ENCODE data around the gene LRRC4C.
A peak's percentile ranks its signal among the peaks of the same experiment; 100 is the strongest.

Gene LRRC4C

DNA sequence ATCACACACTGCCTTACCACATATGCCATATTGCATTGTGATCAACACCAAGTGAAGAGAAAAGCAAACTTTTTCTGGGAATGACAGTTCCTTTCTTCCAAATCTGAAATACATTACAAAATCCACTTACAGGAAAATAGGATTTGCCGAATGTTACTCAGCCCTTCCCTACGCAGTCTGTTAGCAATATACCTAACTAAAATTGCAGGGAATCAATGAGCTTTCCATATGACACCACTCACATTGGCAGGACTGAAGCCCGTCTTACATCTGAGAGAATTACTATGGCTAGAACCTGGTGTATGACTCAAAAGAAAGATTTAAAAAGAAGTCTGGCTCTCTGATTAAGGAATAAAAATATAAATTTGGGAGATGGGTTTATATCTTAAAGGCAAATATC lies 136.0 kb downstream of the LRRC4C start:
- DNase-seq: no peak

GRCh38 chr11:41320653-41321052 lies 138.8 kb downstream of the LRRC4C start:
- DNase-seq: no peak

DNA sequence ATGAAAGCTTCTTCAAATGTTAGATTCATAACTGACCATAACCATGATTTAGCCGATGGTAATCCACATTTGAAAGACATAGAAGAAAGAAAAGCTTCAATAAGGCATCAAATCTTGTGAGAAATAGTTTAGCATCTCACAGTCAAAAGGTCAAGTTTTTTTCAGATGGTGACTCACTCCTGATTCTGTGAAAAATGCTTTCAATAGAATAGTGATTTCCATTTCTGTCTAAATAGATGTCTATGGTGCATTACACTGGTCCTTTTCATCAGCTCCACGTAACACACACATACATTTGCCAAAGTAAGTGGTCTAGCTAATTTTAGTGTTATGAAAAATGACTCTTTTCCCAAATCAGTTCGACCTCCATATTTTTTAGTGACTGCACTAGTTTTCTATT lies 139.2 kb downstream of the LRRC4C start:
- DNase-seq: no peak

DNA sequence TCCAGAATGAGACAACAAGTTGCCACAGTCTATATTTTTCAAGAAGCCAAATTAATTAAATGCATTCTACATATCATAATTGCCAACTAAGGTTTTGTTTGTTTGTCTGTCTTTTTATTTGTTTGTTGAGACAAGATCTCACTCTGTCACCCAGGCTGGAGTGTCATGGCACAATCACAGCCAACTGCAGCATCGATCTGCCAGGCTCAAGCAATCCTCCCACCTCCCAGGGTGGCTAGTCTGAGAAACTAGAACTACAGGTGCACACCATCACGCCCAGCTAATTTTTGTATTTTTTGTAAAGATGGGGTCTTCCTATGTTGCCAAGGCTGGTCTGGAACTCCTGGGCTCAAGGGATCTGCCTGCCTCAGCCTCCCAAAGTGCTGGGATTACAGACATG lies 140.0 kb downstream of the LRRC4C start:
- DNase-seq: no peak

DNA sequence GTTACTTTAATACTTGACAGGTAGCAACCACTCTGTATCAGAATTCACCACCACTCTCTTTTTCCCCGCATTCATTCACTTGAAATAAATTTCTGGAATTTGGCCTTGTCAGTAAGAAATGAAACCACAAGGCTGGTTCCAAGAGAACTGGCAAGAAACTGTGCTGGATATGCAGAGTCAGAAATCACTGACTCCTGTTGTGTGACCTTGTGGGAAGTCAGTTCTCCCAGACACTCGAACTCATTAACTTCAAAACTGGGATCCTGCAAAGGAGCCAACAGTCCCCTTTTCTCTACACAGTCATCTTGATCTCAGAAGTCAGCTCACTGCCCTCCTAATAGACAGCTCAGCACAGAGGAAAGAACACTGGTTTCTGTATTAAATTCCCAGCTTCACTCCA lies 142.7 kb downstream of the LRRC4C start:
- no peak for DNase-seq

DNA sequence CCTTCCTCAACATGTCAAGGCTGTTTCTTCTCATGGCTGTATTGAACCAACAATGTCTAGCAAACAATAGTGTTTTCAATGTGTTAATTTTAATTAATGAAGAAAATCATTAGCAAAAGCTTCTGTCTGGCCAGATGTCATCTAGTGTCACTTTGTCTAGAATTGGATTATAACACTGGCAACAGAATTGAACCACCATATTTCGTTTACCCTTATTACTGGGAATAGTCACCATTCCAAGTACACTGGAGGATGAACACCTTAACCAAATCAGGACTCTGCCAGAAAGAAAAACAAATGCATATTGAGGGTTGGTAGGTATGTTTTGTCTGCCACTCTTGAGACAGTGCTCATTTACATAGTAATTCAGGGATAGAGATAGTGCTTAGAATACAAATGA lies 146.2 kb downstream of the LRRC4C start:
- no peak for DNase-seq

GRCh38 chr11:41309716-41310115 lies 149.7 kb downstream of the LRRC4C start:
- no peak for DNase-seq

DNA sequence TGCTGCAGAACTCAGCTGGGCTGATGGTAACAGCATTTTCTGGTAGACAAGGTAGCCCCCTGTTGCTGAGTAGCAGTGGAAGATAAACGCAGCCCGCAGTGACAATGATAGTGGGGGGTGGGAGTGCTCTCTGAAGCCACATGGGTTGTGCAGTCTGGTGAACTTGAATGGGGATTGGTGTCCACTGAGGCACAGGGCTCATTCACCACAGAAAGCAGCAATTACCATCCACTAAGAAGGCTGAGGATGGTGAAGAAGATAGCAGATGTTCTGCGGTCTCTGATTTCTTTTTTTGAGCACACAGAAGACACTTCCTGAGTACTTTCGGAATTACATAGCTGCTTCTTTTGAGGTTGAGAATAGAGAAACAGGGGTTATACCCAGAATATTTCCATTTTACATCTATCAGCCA lies 150.3 kb downstream of the LRRC4C start:
- DNase-seq: no peak

DNA sequence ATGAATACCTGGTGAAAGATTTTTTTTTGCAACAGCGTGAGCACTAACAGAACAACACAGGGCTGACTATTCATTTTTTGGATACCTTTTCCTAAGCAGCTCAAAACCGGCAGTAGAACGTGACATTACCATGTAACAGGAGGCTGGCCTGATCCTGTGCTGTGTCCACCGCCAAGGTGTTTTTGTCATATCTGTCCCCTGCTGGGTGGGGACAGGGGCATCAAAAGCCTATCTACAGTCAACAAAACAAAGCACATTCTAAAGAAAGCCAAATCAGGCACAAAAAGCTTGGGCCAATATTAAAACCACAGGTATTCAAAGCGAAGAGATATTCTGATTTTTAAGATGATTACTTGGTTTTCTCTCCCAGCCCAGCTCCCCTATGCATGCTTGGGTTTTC lies 151.2 kb downstream of the LRRC4C start:
- no peak for DNase-seq

DNA sequence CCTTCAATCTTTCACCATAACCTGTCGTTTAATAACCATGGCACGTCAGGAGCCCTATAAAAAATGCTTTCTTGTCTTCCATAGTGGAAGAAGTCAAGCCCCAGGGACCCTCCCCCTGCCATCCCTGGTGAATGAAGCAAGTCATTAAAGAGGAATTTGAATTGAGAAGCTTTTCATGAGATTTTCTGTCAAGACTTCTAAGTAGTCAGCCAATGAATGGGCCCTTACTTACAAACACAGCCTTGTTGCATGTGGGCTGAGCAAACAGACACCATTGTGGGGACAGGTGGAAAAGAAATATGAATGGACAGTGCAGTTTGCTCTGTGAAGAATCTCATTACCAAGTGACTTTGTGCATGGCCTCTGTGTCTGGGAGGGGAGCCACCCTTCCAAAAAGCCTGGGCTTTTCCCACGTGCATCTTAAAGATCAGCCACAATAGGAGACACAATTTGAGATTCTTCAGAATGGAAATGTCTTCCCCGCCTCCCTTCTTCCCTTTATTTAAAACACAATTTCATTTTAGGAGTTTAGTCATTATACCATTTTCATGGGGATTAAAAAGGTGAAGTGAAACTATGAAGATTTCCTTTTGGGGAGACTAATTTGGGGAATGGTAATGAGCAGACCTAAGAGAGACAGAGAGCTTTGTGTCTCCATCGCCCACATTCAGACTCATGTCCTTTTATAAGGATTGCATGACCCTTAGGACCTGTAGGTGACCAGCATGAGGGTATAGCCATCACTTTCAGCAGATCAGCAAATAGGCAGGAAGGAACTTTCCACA lies 152.0 kb downstream of the LRRC4C start:
- no peak for DNase-seq

- no peak for DNase-seq
Observed at GRCh38 chr11:41306431-41306830, 153.0 kb downstream of the LRRC4C start.

GRCh38 chr11:41301023-41301422 lies 158.4 kb downstream of the LRRC4C start:
- no peak for DNase-seq

DNA sequence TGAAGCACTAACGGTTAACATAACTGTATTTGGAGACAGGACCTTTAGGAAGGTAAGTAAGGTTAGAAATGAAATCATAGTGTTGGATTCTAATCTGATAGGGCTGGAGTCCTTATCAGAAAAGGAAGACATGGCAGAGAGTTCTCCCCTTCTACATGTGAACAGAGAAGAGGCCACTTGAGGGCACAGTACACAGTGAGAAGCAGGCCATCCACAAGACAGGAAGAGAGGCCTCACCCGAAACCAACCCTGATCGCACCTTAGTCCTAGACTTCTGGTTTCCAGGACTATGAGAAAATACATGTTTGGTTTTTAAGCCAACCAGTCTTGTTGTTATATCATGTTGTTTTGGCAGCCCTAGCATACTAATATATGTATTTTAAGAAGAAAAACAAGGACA lies 170.0 kb downstream of the LRRC4C start:
- DNase-seq: no peak

DNA sequence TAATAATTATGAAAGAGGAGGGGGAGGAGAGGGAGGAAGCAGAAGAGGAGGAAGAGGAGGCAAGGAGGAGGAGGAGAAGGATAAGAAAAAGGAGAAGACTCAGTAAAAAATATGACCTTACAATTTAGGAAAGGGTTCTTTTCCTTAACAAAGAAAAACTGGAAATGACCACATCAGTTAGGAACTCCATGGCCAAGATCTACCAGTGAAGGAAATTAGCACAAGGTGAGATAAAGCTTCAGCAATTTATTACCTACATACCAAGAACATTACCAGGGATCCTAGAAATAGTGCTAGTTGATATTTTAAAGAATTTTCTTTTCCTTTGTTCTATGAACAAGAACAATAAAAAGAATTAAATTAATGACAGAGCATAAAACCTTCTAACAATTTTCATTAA lies 172.7 kb downstream of the LRRC4C start:
- no peak for DNase-seq

DNA sequence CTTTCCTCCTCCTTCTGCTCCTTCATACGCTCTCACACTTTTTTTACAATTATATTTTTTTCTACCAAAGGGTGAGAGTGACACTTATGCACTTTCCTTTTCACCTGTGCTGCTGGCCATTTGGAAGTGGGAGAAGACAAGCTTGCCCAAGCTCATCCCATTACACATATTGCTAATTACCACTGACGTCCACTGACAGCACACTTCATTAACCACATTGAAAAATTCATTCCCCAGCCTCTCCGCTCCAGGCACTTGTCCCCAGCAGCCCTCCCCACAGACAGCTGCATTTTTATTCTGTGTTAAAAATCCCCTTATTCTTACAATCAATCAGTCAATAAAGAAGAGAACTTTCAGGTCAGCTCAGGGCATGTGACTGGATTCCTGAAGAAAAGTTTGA lies 175.1 kb downstream of the LRRC4C start:
- DNase-seq: no peak

GRCh38 chr11:41283191-41283930 lies 176.1 kb downstream of the LRRC4C start:
- no peak for DNase-seq

- DNase-seq: no peak
Observed at GRCh38 chr11:41282395-41282794, 177.1 kb downstream of the LRRC4C start.

- DNase-seq: no peak
Observed at GRCh38 chr11:41281131-41281742, 178.2 kb downstream of the LRRC4C start.

- no peak for DNase-seq
Observed at GRCh38 chr11:41274831-41275230, 184.6 kb downstream of the LRRC4C start.

DNA sequence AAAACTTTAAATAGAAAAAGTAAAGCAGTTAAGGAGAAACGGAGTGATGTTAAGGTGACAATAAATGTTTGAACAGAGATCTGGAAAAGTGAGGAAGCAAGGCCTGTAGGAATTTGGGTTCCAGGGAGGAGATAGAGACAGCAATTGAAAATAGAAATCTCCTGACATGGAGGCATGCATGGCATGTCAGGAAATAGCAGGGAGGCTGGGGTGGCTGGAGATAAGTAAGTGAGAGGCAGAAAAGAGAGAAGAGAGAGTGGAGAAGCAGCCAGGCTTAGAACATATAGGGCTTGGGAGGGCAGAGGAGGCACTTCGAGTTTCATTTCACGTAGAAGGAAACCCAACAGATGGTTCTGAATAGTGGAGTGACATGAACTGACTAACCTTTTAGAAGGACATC lies 185.5 kb downstream of the LRRC4C start:
- DNase-seq: no peak

GRCh38 chr11:41267451-41267850 lies 192.0 kb downstream of the LRRC4C start:
- no peak for DNase-seq

- DNase-seq: no peak
Observed at GRCh38 chr11:41256041-41256440, 203.4 kb downstream of the LRRC4C start.

GRCh38 chr11:41254966-41255365 lies 204.5 kb downstream of the LRRC4C start:
- peak in 1 of 2 experiments; percentile 3 for DNase-seq

DNA sequence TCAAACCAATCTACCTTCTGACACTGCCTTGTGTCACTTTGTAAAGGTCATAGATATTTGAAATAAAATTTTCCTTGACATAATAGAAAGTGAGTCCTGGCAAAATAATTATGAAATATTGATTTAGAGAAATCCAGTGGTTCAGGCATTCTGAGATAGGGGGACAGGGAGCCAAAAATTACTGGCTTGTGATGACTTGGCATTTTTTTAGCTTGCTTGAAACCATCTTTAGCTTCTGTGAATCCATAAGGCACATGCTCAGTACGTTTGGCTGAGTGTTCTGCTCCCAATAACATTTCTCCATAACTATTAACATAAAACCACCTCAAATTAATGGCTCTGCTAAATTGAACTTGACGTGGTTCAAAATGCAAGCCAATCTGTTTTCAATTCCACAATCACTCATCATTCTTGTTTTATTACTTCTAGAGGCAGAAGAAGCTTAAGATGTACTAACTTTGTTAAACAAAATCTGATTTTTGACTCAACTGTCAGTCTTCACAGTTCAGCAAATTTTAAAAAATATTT lies 209.0 kb downstream of the LRRC4C start:
- DNase-seq: no peak

All from cerebellar nuclear complex (tissue), 1 donor.